Stimulated activated CD8-positive, alpha-beta memory T cell treated with anti-CD3 and anti-CD28 coated beads, Interleukin-12 subunit alpha, Interleukin-12 subunit beta, amount 100 ng/mL, for 24 hours (primary cell): ENCODE data around the gene FRMD5.
"Not testable (repeated sequence)": the region's sequence is repeated elsewhere in the genome, so short reads cannot be mapped to it uniquely, and the experiment has no call there.

ENCODE experiments used
- DNase-seq: peaks from one replicate; pipeline ENCODE4 v3.0.0-alpha.2; 2020; ENCODE audit errors: extremely low read depth

The FRMD5 gene

GRCh38 chr15:44032820-44033219, 162.3 kb downstream of the FRMD5 start:
- DNase-seq = not testable (repeated sequence)

GRCh38 chr15:44029940-44030568, 165.0 kb downstream of the FRMD5 start:
- no peak for DNase-seq

GRCh38 chr15:44029003-44029402, 166.1 kb downstream of the FRMD5 start:
- DNase-seq = no peak

- DNase-seq = no peak
These were observed 166.7 kb downstream of the FRMD5 start for GRCh38 chr15:44028349-44028748.

GRCh38 chr15:44024155-44024554, 170.9 kb downstream of the FRMD5 start:
- no peak for DNase-seq

DNA sequence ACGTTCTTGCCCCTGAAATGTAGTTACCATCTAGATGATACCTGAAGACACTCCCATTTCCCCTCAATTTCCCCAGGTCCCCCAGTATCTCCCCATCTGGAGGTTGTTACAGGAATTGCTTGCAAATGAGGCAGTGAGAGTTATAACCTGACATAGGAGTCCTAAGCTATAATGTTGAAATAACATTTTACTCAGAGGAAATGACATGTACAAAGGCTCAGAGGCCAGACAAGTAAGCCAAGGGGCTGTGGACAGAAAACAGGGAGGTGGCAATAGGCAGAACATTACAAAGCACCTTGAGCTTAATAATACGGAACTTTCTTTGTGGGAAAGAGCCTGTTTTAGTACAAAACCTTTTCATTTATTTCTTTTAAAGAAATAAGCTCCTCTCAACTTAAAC, 171.9 kb downstream of the FRMD5 start:
- no peak for DNase-seq

DNA sequence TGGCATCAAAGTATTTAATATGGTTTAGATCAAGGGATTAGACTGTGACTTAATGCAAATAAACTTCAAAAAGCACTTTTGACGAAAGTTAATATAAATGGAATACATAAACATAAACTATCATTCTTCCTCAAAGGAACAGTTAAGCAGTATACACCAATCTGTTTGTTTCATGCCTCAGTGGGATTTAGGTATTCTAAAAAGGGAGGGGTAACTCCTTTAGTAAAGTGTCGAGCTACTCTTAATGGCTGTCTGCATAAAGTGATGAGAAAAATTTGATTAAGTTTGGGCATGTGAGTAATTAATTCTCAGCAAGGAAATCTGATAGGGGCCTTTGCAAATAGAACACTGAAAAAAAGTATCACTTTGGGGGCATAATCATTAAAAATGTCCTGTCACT, 176.9 kb downstream of the FRMD5 start:
- DNase-seq = no peak

GRCh38 chr15:44015545-44016305, 179.3 kb downstream of the FRMD5 start:
- DNase-seq = no peak

- no peak for DNase-seq
These were observed 183.7 kb downstream of the FRMD5 start for GRCh38 chr15:44011238-44011854.

DNA sequence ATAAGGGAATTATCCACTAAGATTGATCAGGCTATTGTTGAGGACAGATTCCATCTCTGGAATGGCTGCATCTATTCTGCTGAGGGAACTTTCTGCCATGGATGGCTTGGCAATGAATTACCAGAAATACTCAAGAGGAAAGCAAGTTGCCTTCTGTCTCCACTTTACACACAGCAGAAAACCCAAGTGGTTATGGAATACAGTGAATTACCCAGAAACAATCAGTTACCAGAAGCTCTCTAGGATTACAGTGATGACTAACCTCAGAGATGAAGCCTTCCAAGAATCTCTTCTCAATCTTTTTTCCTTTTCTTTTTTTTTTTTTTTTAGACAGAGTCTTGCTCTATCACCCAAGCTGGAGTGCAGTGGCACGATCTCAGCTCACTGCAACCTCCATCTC, 185.0 kb downstream of the FRMD5 start:
- DNase-seq = no peak

DNA sequence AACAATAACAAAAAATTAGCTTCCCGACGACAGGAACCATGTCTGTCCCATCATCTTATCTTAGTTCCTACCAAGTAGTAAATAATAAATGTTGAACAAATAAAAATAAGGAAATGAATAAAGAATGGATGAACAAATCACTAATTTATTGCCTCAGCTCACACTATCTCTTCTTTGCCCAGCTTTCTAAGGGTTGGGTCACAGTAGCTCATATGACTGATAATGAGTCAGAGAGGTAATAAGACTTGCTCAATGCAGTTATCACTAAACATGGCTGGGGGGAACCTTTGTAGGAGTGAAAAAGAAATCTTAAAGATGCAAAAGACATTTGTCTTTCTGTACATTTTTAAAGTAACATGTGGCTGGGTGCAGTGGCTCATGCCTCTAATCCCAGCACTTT, 186.0 kb downstream of the FRMD5 start:
- no peak for DNase-seq

DNA sequence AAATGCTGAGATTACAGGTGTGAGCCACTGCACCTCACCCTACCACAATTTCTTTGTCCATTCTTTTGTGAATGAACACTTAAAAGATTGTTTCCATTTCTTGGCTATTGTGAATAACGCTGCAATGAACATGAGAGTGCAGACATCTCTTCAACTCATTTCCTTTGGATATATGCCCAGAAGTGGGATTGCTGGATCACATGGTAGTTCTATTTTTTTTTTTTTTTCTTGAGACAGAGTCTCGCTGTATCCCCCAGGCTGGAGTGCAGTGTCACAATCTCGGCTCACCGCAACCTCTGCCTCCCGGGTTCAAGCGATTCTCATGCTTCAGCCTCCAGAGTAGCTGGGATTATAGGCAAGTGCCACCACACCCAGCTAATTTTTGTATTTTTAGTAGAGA, 194.8 kb downstream of the FRMD5 start:
- DNase-seq = not testable (repeated sequence)

DNA sequence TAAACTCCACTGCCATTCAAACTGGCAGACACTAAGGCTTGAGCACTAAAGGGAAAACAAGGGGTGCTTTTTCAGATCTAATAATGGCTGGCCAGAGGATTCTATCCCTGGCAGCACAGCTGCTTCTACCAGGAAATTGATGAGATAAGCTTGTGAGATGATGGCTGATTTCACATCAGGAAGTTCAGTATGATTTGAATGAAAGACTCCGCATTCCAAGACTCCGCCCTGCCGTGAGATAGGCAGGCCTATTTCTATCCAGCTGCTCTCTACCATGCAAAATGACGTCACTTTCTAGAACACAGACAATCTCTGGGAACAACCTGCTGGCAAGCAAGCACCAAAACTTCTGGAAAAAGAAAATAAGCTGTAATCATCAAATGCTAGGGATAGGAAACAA, 196.5 kb downstream of the FRMD5 start:
- DNase-seq = no peak

DNA sequence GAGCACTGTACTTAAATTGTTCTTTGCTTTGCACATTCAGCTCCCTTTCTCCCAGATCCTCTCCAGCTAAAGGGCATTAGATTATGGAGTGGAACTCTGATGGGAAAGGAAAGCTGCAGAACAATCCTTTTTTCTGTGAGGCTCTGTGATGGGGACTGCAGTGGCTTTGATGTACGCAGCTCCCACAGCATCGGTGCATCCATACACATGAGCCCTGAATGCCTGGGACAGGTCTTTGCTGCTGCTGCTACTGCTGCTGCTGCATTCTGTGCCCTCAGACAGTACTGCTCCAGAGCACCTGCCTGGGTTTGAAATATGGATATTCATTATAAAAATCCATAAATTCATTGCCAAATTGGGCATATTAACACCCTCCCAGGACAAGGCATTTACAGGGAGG, 203.9 kb downstream of the FRMD5 start:
- DNase-seq = no peak

DNA sequence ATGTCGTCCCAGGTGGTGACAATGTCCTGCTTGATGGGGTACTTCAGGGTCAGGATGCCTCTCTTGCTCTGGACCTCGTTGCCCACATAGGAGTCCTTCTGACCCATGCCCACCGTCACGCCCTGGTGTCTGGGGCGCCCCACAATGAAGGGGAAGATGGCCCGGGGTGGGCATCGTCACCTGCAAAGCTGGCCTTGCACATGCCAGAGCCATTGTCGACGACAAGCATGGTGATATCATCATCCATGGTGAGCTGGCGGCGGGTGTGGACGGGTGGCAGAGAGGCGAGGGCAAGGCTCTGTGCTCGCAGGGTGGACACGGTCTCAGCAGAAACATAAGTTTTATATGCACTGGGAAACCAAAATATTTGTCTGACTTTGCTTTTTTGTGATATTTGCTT, 205.1 kb downstream of the FRMD5 start:
- no peak for DNase-seq

DNA sequence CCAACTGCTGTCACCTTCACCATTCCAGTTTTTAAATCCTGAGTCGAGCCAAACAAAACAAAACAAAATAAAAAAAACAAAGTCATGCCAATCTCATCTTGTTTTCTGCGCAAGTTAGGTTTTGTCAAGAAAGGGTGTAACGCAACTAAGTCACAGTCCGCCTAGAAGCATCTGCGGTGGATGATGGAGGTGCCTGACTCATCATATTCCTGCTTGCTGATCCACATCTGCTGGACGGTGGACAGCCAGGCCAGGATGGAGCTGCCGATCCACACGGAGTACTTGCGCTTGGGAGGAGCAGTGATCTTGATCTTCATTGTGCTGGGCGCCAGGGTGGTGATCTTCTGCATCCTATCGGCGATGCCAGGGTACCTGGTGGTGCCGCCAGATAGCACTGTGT, 206.2 kb downstream of the FRMD5 start:
- no peak for DNase-seq

- no peak for DNase-seq
These were observed 207.1 kb downstream of the FRMD5 start for GRCh38 chr15:43987924-43988323.

DNA sequence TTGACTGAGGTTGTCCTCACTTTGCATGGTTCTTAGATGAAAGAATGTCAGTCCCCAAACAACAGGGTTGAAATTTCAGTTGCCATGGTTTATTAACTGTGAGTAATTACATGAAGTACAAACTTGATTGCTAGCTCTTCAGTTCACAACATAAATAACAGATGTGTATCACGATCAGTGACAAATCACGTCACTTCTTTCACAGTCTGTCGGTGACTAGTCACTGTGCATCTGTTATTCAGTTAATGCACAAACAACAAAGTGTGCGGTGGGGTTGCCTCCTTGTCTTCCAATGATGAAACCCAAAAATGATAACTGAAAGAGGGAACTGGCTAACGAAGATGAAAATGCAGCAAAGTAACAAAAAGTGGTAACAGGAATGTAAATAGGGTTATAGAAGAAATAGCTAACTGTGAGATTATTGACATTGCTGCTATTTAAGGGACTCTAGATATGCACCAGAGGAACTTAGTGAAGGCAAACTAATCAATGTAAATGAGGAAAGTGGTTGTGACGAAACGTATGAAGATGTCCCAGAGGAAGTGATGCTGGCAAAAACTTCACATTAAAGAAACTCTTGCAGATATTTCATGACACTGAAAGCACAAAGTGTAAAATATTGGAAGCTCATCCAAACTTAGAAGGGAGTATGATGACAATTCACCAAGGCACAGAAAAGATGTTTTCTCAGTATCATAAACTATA, 208.9 kb downstream of the FRMD5 start:
- no peak for DNase-seq

DNA sequence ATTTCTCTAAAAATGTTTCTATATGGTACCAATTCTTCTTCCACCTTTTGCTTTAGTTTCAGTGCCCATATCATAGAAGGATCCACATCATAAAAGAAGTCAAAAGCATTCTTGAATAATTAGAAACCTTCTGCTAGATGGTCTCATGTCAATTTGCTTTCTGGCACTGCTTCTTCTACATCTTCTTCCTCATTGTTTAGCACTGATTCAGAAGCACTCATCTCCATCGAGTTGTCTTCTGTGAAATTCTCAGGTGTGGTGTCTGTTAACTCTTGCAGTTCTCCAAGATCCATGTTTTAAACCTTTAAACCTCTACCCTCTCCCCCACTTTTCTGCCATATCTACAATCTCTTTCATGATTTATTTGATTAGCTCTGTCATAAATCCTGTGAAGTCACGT, 213.5 kb downstream of the FRMD5 start:
- DNase-seq = no peak

DNA sequence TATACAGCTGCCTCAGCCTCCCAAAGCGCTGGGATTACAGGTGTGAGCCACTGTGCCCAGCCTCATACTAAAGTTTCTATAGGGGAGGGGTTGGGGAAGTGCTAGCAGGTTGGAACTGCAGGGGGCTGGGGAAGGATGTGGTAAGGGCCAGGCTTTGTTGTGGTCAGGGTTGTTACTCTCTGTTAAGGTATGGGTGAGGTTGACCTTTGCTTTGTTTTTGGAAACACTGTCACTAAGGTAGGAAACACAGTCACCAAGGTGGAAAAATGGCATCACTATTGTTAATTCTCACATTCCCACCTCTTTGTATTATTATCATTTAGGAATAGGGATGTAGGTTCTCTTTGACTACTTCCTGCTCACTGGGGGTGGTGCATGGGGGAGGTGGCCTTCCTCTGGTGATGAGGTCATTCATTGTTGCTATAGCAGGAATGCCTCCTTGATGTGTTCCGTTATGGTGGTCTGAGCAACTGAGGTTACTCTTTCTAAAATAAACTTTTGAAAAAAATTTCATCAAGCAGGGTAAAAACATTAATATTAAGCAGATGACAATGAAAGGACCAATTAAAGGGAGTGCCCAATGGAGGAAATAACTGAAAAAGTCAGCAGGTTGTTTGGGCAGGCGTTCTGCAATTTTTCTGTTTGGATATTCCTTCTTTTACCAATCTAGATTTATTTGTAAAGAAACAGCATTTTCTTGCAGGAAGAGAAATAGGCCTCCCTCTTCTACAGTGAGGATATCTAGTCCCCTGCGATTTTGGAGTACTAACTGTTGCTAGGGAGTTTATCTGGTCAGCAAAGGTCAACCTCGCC, 217.8 kb downstream of the FRMD5 start:
- peak; percentile 8 for DNase-seq

DNA sequence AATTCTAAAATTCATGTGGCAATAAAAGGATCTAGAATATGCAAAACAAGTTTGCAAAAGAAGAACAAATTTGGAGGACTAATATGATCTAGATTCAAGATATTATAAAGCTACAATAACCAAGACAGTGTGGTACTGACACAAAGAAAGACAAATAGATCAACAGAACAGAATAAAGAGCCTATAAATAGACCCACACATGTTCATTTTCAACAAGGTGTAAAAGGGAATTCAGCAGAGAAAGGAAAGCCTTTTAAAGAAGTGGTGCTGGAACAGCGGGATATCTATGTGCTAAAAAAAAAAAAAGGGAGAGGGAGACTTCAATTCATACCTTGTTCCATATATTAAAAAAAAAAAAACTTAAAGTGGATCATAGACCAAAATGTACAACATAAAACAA, 219.3 kb downstream of the FRMD5 start:
- DNase-seq = no peak

GRCh38 chr15:43975326-43975725, 219.7 kb downstream of the FRMD5 start:
- no peak for DNase-seq
